ENCODE measurements around the gene TIMMDC1. TPM values are rescaled to one million over a fixed set of nuclear protein-coding genes. Genes with fewer than 3 reads are reported as not detected.
A peak's percentile ranks its signal among the peaks of the same experiment; 100 is the strongest.

The TIMMDC1 gene
- total and polyA plus RNA-seq, 2 of the 13 experiments (the other 11 are each of a cell fraction or from before 2014, with no cell fraction given) = 50.0 to 77.8 TPM

DNA sequence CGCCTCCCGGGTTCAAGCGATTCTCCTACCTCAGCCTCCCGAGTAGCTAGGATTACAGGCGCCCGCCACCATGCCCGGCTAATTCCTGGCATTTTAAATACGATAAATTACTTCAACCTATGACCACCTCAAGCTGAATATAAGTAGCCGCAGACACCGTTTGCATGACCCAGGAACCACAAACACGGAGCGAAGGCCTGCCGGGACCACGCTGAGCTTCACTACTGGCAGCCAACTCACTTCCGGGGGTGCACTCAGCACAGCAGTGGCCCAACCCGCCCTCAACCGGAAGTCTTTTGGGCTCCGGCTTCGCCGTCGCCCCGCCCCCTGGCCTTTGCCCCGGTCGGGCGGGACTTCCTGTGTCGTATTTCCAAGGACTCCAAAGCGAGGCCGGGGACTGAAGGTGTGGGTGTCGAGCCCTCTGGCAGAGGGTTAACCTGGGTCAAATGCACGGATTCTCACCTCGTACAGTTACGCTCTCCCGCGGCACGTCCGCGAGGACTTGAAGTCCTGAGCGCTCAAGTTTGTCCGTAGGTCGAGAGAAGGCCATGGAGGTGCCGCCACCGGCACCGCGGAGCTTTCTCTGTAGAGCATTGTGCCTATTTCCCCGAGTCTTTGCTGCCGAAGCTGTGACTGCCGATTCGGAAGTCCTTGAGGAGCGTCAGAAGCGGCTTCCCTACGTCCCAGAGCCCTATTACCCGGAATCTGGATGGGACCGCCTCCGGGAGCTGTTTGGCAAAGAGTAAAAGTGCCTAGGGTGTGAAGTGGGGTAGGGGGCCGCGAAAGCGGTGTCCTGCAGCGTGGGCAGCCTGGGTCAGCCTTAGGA, at the start of gene TIMMDC1 (continued):
- TF ChIP-seq, protein P1, sequence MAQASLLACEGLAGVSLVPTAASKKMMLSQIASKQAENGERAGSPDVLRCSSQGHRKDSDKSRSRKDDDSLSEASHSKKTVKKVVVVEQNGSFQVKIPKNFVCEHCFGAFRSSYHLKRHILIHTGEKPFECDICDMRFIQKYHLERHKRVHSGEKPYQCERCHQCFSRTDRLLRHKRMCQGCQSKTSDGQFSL (CRISPR knock-in tag; IDR thresholded peaks at IDR 0.05) = no peak; the same call in 1 of the 2 replicates
- TF ChIP-seq MED8 (CRISPR knock-in tag; IDR thresholded peaks at IDR 0.05; ENCODE audit: insufficient replicate concordance) (peak; percentile 73), HDAC6 (IDR thresholded peaks at IDR 0.05; ENCODE audit: low read depth, low read length) (no peak), RBM22 (optimal IDR thresholded peaks at IDR 0.05; ENCODE audit: low read length) (no peak), PHF5A (CRISPR knock-in tag; IDR thresholded peaks at IDR 0.05; ENCODE audit: low read depth, unreplicated experiment) (no peak), KLF6 (CRISPR knock-in tag; IDR thresholded peaks at IDR 0.05) (peak; percentile 69; the same call in 1 of the 2 replicates), SRSF9 (IDR thresholded peaks at IDR 0.05; ENCODE audit: borderline replicate concordance, insufficient read depth, low read depth, low read length, poor library complexity, severe bottlenecking) (no peak), ZNF451 (CRISPR knock-in tag; IDR thresholded peaks at IDR 0.05) (peak; percentile 68; the same call in 1 of the 2 replicates), ZNF737 (CRISPR knock-in tag; IDR thresholded peaks at IDR 0.05; ENCODE audit: borderline replicate concordance) (no peak; the same call in 1 of the 2 replicates), RARA (CRISPR knock-in tag; IDR thresholded peaks at IDR 0.05) (peak; percentile 64), PCBP2 (optimal IDR thresholded peaks at IDR 0.05; ENCODE audit: low read depth, low read length, poor library complexity, severe bottlenecking) (no peak), PPARG (CRISPR knock-in tag; conservative IDR thresholded peaks at IDR 0.05) (peak; percentile 74; the same call in 1 of the 2 replicates), THAP11 (CRISPR knock-in tag; IDR thresholded peaks at IDR 0.05) (peak; percentile 91), KDM5B (CRISPR knock-in tag; IDR thresholded peaks at IDR 0.05; ENCODE audit: borderline replicate concordance) (peak; percentile 90), ETS1 (CRISPR knock-in tag; IDR thresholded peaks at IDR 0.05) (no peak), PRPF4 (IDR thresholded peaks at IDR 0.05; ENCODE audit: low read depth, low read length, poor library complexity, severe bottlenecking) (no peak), ELF3 (CRISPR knock-in tag; IDR thresholded peaks at IDR 0.05) (peak; percentile 71; the same call in 1 of the 2 replicates), FIP1L1 (IDR thresholded peaks at IDR 0.05; ENCODE audit: borderline replicate concordance, insufficient read depth, low read depth, low read length) (no peak)
- TF ChIP-seq, protein P2, sequence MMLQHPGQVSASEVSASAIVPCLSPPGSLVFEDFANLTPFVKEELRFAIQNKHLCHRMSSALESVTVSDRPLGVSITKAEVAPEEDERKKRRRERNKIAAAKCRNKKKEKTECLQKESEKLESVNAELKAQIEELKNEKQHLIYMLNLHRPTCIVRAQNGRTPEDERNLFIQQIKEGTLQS (CRISPR knock-in tag; IDR thresholded peaks at IDR 0.05) = 0 out of 2 replicates have a peak, but pooled peaks have one; percentile 23
- TF ChIP-seq, protein P3, sequence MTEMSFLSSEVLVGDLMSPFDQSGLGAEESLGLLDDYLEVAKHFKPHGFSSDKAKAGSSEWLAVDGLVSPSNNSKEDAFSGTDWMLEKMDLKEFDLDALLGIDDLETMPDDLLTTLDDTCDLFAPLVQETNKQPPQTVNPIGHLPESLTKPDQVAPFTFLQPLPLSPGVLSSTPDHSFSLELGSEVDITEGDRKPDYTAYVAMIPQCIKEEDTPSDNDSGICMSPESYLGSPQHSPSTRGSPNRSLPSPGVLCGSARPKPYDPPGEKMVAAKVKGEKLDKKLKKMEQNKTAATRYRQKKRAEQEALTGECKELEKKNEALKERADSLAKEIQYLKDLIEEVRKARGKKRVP (CRISPR knock-in tag; IDR thresholded peaks at IDR 0.05) = peak in 1 of 2 experiments; percentile 41; a peak in 1 of 4 replicates

Measured in HepG2 (cell line).